Heart right ventricle (tissue), 16 donors: ENCODE data around the gene RAB5IF. TPM values are rescaled to one million over a fixed set of nuclear protein-coding genes. Genes with fewer than 3 reads are reported as not detected.
"Not testable (repeated sequence)": the region's sequence is repeated elsewhere in the genome, so short reads cannot be mapped to it uniquely, and the experiment has no call there.

Source experiments
- ATAC-seq, 8 donors: fragments of 200-7000 bp; cut with Tn5 transposase; one replicate each; pipeline ENCODE4 v1.9.1; 2020; ENCODE audit warnings: mild to moderate bottlenecking in 8 of 8, moderate library complexity in 8 of 8, moderate number of reproducible peaks in 1 of 8
- DNase-seq, 2 donors: peaks; one replicate each; pipeline ENCODE4 v3.0.0-alpha.2; 2020
- H3K27ac ChIP-seq, 10 donors: fragments of 200-600 bp; sonication (generic) in 2 of 10; one replicate each; pipeline versions ENCODE4 v1.5.0 to v1.8.0; 2020 to 2022; ENCODE audit warnings: mild to moderate bottlenecking in 3 of 10
- H3K27me3 ChIP-seq, 7 donors: fragments of 200-600 bp; one replicate each; pipeline ENCODE4 v1.8.0; 2021 to 2022; ENCODE audit warnings: mild to moderate bottlenecking in 2 of 7
- H3K36me3 ChIP-seq, 9 donors: fragments of 200-600 bp; sonication (generic) in 1 of 9; one replicate each; pipeline versions ENCODE4 v1.5.0 to v1.8.0; 2020 to 2022; ENCODE audit warnings: mild to moderate bottlenecking in 2 of 9
- H3K4me1 ChIP-seq, 9 donors: fragments of 200-600 bp; sonication (generic) in 1 of 9; one replicate each; pipeline versions ENCODE4 v1.5.0 to v1.8.0; 2020 to 2022; ENCODE audit warnings: mild to moderate bottlenecking in 4 of 9
- H3K4me3 ChIP-seq, 10 donors: fragments of 200-600 bp; sonication (generic) in 2 of 10; one replicate each; pipeline versions ENCODE4 v1.5.0 to v1.8.0; 2020 to 2022; ENCODE audit warnings: mild to moderate bottlenecking in 7 of 10, moderate library complexity in 2 of 10
- H3K9me3 ChIP-seq, 11 donors: fragments of 200-600 bp in 10 of 11; sonication (generic) in 2 of 11; one replicate each; pipeline versions ENCODE4 v1.5.0 to v1.8.0; 2013 to 2022; ENCODE audit warnings: mild to moderate bottlenecking in 2 of 11, control low read depth in 1 of 11, moderate library complexity in 1 of 11
- WGBS, 2 donors: extraction: QIAGEN DNeasy Blood & Tissue Kit; methylation state at CpG; one replicate each; pipeline ENCODE4 v1.1.7; 2013; ENCODE audit warnings: inconsistent platforms in 1 of 2; 5-methylcytosine and 5-hydroxymethylcytosine counted together
- intact Hi-C, 10 donors: fragments of 100-400 bp; cut with DNase I; formaldehyde crosslinking; loops; one replicate each; pipeline versions ENCODE4 v1.11.1 to v1.14.2; 2022
- polyA plus RNA-seq, 2 donors: library from polyadenylated mRNA; stranded (reverse); fragments of 200-250 nt; gene quantifications; one replicate each; pipeline ENCODE4 v1.2.3, GENCODE V29; 2013
- total RNA-seq, 10 donors: library from RNA; stranded (reverse); fragmentation: NEBNext Ultra II Directional in 3 of 10; extraction: Animal tissue kit (Norgen Biotek cat#: 25700) in 3 of 10; gene quantifications; one replicate each; pipeline versions ENCODE4 v1.2.1 to v1.2.4, GENCODE V29; 2021 to 2023
- TF ChIP-seq, protein P1 (sequence below), 9 donors: fragments of 200-600 bp; sonication (generic) in 2 of 9; IDR thresholded peaks; one replicate each; pipeline versions ENCODE4 v1.5.0 to v1.8.0; 2021 to 2022; ENCODE audit warnings: antibody characterized with exemption in 9 of 9, mild to moderate bottlenecking in 5 of 9, moderate library complexity in 1 of 9
- donor health status: Arrhythmogenic right ventricular cardiomyopathy.
- donor health status: ischemic (EF 13 %, LVEDD 7.1; RV severe dilation, severe dysfunction).
- donor health status: healthy with polysubstance abuse.
- donor health status: DM: no; HTN: yes; CAD: no.
- donor health status: DM: no; HTN: no; CAD: no.
- donor health status: ischemic (EF 25% LVEDD 6.9; RV normal size, moderate dysfunction).
- donor health status: ischemic (EF 25% LVEDD 5.7; RV mildly dilated, moderate dysfunction).
- donor health status: healthy.
- donor health status: DM: yes; HTN: yes; CAD: no.
- donor health status: Ischemic cardiomyopathy.
- donor health status: ischemic (EF 35%, LVEDD 5.7; RV mildly dilated, moderate dysfunction).
- donor health status: nonischemic (EF 11% LVEDD 7.7; RV severe dilation, severe dysfunction).
- donor health status: DM: yes; HTN: yes; CAD: no.
- donor health status: PGD.
- donor health status: ischemic (EF 29% LVEDD 5.4; RV normal size, mild dysfunction).
- donor health status: nonischemic (EF 23%, LVEDD 6.1; RV moderate dilation, normal function).

Gene RAB5IF
- total and polyA plus RNA-seq, 12 donors = 40.4 to 120 (median 49.2) TPM

GRCh38 chr20:36632147-36632486 lies 26.5 kb downstream of the RAB5IF start:
- WGBS, 2 donors = 82 to 84% methylated on average over 3 of the region's 3 CpGs
- TF ChIP-seq, protein P1, sequence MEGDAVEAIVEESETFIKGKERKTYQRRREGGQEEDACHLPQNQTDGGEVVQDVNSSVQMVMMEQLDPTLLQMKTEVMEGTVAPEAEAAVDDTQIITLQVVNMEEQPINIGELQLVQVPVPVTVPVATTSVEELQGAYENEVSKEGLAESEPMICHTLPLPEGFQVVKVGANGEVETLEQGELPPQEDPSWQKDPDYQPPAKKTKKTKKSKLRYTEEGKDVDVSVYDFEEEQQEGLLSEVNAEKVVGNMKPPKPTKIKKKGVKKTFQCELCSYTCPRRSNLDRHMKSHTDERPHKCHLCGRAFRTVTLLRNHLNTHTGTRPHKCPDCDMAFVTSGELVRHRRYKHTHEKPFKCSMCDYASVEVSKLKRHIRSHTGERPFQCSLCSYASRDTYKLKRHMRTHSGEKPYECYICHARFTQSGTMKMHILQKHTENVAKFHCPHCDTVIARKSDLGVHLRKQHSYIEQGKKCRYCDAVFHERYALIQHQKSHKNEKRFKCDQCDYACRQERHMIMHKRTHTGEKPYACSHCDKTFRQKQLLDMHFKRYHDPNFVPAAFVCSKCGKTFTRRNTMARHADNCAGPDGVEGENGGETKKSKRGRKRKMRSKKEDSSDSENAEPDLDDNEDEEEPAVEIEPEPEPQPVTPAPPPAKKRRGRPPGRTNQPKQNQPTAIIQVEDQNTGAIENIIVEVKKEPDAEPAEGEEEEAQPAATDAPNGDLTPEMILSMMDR (IDR thresholded peaks at IDR 0.05) = no peak

GRCh38 chr20:36632487-36633284 lies 27.1 kb downstream of the RAB5IF start:
- peaks cover 0 to 3% (median 0%) of the 10 kb centered on the region in 9 donors for H3K36me3 ChIP-seq
- intact Hi-C loops = no loop called here
- no peak overlapping the region for H3K27ac ChIP-seq
- no peak for DNase-seq
- H3K9me3 ChIP-seq = no peaks in the 10 kb centered on the region
- TF ChIP-seq, protein P1 (IDR thresholded peaks at IDR 0.05) = no peak
- peaks cover 0 to 18% (median 0%) of the 10 kb centered on the region in 9 donors for H3K4me1 ChIP-seq
- no peak overlapping the region for H3K4me3 ChIP-seq
- H3K27me3 ChIP-seq = no peaks in the 10 kb centered on the region
- 83 to 86% methylated on average over 14 of the region's 14 CpGs for WGBS, 2 donors
- ATAC-seq = no peak

More at GRCh38 chr20:36632147-36632486, 26.5 kb downstream of the RAB5IF start:
- H3K27me3 ChIP-seq = no peaks in the 10 kb centered on the region
- no peaks in the 10 kb centered on the region for H3K9me3 ChIP-seq
- DNase-seq (no peak), ATAC-seq (no peak)
- peaks cover 0 to 18% (median 0%) of the 10 kb centered on the region in 9 donors for H3K4me1 ChIP-seq
- peaks cover 0 to 3% (median 0%) of the 10 kb centered on the region in 9 donors for H3K36me3 ChIP-seq
- no peak overlapping the region for H3K4me3 ChIP-seq
- intact Hi-C loops = no loop called here
- no peak overlapping the region for H3K27ac ChIP-seq

DNA sequence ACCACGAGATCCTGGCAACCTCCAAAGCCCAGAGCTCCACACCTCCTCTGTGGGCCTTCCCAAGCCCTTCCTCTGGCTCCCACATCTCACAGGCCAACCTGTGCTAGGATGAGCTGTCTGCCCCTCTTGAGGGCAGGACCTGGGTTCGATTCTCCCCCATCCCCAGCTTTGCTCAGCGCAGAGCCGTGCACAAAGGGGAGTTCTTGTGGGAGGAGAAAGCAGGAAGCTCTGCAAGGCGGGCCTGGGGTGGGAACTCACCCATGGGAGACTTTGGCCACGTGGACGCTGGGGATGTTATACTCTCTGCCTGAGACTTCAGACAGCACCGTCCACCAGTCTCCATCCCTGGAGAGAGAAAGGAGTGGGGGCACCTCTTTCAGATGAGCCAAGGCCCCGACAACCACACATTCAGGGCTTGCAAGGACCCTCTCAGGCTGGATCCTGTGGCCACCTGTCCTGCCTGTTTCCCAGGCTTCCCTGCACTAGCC lies 27.8 kb downstream of the RAB5IF start:
- H3K27ac ChIP-seq = no peak overlapping the region
- TF ChIP-seq, protein P1 (IDR thresholded peaks at IDR 0.05) = no peak
- peaks cover 0 to 18% (median 0%) of the 10 kb centered on the region in 9 donors for H3K4me1 ChIP-seq
- no peak for DNase-seq
- peak in 1 of 8 donors; percentile 7 for ATAC-seq
- no peak overlapping the region for H3K4me3 ChIP-seq
- H3K27me3 ChIP-seq = no peaks in the 10 kb centered on the region
- peaks cover 0 to 4% (median 0%) of the 10 kb centered on the region in 9 donors for H3K36me3 ChIP-seq
- 75 to 79% methylated on average over 9 of the region's 9 CpGs for WGBS, 2 donors
- no peaks in the 10 kb centered on the region for H3K9me3 ChIP-seq
- intact Hi-C loops = no loop called here

DNA sequence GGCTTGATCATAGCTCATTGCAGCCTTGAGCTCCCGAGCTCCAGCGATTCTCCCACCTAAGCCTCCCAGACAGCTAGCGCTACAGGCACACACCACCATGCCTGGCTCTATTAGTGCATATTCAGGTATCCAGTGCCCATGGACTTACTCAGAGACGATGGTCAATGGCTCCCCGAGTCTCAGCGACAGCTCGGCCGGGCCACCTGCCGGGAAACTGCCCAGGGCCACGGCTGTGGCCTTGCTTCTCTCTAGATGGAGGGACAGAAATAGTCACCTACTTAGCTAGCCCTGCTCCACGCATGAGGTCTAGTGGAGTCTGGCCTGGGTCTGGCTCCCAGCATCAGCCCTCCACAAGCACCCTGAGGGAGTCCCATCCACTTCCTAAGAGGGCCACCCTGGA lies 28.8 kb downstream of the RAB5IF start:
- H3K36me3 ChIP-seq = peaks cover 0 to 13% (median 0%) of the 10 kb centered on the region in 9 donors
- 93 to 94% methylated on average over 11 of the region's 11 CpGs for WGBS, 2 donors
- intact Hi-C loops = no loop called here
- TF ChIP-seq, protein P1 (IDR thresholded peaks at IDR 0.05) = no peak
- DNase-seq (no peak), ATAC-seq (no peak)
- no peaks in the 10 kb centered on the region for H3K27me3 ChIP-seq
- H3K9me3 ChIP-seq = no peaks in the 10 kb centered on the region
- H3K27ac ChIP-seq = no peak overlapping the region
- peaks cover 0 to 14% (median 0%) of the 10 kb centered on the region in 9 donors for H3K4me1 ChIP-seq
- no peak overlapping the region for H3K4me3 ChIP-seq

- H3K27ac ChIP-seq, ATAC-seq, H3K9me3 ChIP-seq, H3K4me3 ChIP-seq, H3K27me3 ChIP-seq, DNase-seq, H3K4me1 ChIP-seq, intact Hi-C loops: not testable (repeated sequence)
- H3K36me3 ChIP-seq = peaks cover 0 to 23% (median 0%) of the 10 kb centered on the region in 9 donors
- 89 to 93% methylated on average over 12 of the region's 12 CpGs for WGBS, 2 donors
These were observed 33.4 kb downstream of the RAB5IF start for GRCh38 chr20:36638876-36639400.
